ENCODE data around the gene MACF1. TPM values are rescaled to one million over a fixed set of nuclear protein-coding genes. Genes with fewer than 3 reads are reported as not detected.

The MACF1 gene
- total RNA-seq, 1 experiment from 2014 or later = 103 TPM

GRCh38 chr1:39266792-39267191, 62.3 kb downstream of the MACF1 start:
- Histone ChIP-seq H3K27ac (ENCODE audit: low read length) (no peak overlapping the region), H3K4me2 (ENCODE audit: low read length) (no peak overlapping the region), H3K27me3 (ENCODE audit: low read length) (no peaks in the 10 kb centered on the region), H3K9ac (ENCODE audit: low read length) (no peak overlapping the region), H3K9me2 (replicated peaks; ENCODE audit: low read length) (no peaks in the 10 kb centered on the region), H3F3A (ENCODE audit: low read length, unreplicated experiment) (no peaks in the 10 kb centered on the region), H4K20me1 (ENCODE audit: low read length) (no peaks in the 10 kb centered on the region), H3K4me3 (ENCODE audit: low read length) (no peak overlapping the region), H3K79me2 (ENCODE audit: low read length) (no peaks in the 10 kb centered on the region), H3K9me3 (ENCODE audit: low read length) (no peaks in the 10 kb centered on the region), H3K36me3 (ENCODE audit: low read depth, low read length) (no peaks in the 10 kb centered on the region), H2AFZ (ENCODE audit: low read length) (no peak overlapping the region), H3K4me1 (ENCODE audit: insufficient read depth, low read length) (no peaks in the 10 kb centered on the region)
- ChIA-PET CTCF (interaction anchor here (0.6 kb wide), 1 partner anchor 120 kb away, joined by 3 read pairs; no protein-coding TSS in a partner anchor), POLR2A (ENCODE audit: unreplicated experiment) (no interaction called here)
- no TSS peak for BruUV-seq (replicated peaks)
- TF ChIP-seq EZH2 (IDR thresholded peaks at IDR 0.05; ENCODE audit: low read length, unreplicated experiment) = no peak
- TF ChIP-seq CTCF (conservative IDR thresholded peaks at IDR 0.05; ENCODE audit: low read depth, low read length) = no peak
- TF ChIP-seq EZH2phosphoT487 (IDR thresholded peaks at IDR 0.05; ENCODE audit: borderline replicate concordance, low read length) = no peak
- no peak for DNase-seq
- intact Hi-C loops (cut with micrococcal nuclease) = loop anchor here (5.0 to 10.0 kb wide), 2 partner anchors 131 to 268 kb away; no protein-coding TSS in a partner anchor
- ATAC-seq = no peak

GRCh38 chr1:39268112-39268581, 63.7 kb downstream of the MACF1 start:
- Histone ChIP-seq H3K27ac (ENCODE audit: low read length) (no peak overlapping the region), H3K36me3 (ENCODE audit: low read depth, low read length) (no peaks in the 10 kb centered on the region), H3K9me2 (replicated peaks; ENCODE audit: low read length) (no peaks in the 10 kb centered on the region), H3F3A (ENCODE audit: low read length, unreplicated experiment) (no peaks in the 10 kb centered on the region), H3K4me1 (ENCODE audit: insufficient read depth, low read length) (no peaks in the 10 kb centered on the region), H3K4me3 (ENCODE audit: low read length) (no peak overlapping the region), H4K20me1 (ENCODE audit: low read length) (no peaks in the 10 kb centered on the region), H3K79me2 (ENCODE audit: low read length) (no peaks in the 10 kb centered on the region), H3K9me3 (ENCODE audit: low read length) (no peaks in the 10 kb centered on the region), H3K4me2 (ENCODE audit: low read length) (0 out of 2 replicates have a peak overlapping the region, but pooled peaks have one; percentile 6), H2AFZ (ENCODE audit: low read length) (no peak overlapping the region), H3K9ac (ENCODE audit: low read length) (no peak overlapping the region), H3K27me3 (ENCODE audit: low read length) (no peaks in the 10 kb centered on the region)
- DNase-seq (no peak), ATAC-seq (no peak)
- ChIA-PET CTCF (interaction anchor here (0.8 kb wide), 1 partner anchor 119 kb away, joined by 3 read pairs; no protein-coding TSS in a partner anchor), POLR2A (ENCODE audit: unreplicated experiment) (no interaction called here)
- BruUV-seq (replicated peaks) = no TSS peak
- intact Hi-C loops (cut with micrococcal nuclease) = loop anchor here (5.0 to 10.0 kb wide), 2 partner anchors 129 to 267 kb away; no protein-coding TSS in a partner anchor
- TF ChIP-seq EZH2 (IDR thresholded peaks at IDR 0.05; ENCODE audit: low read length, unreplicated experiment) (no peak), CTCF (conservative IDR thresholded peaks at IDR 0.05; ENCODE audit: low read depth, low read length) (no peak), EZH2phosphoT487 (IDR thresholded peaks at IDR 0.05; ENCODE audit: borderline replicate concordance, low read length) (no peak)

GRCh38 chr1:39268906-39269305, 64.4 kb downstream of the MACF1 start:
- no peak for TF ChIP-seq EZH2phosphoT487 (IDR thresholded peaks at IDR 0.05; ENCODE audit: borderline replicate concordance, low read length)
- no peak for TF ChIP-seq EZH2 (IDR thresholded peaks at IDR 0.05; ENCODE audit: low read length, unreplicated experiment)
- TF ChIP-seq CTCF (conservative IDR thresholded peaks at IDR 0.05; ENCODE audit: low read depth, low read length) = no peak
- H3K4me1 ChIP-seq (ENCODE audit: insufficient read depth, low read length) = no peaks in the 10 kb centered on the region
- BruUV-seq (replicated peaks) = no TSS peak
- ChIA-PET POLR2A (ENCODE audit: unreplicated experiment) (no interaction called here), CTCF (no interaction called here)
- no peaks in the 10 kb centered on the region for H3K36me3 ChIP-seq (ENCODE audit: low read depth, low read length)
- DNase-seq = no peak
- H3K27me3 ChIP-seq (ENCODE audit: low read length) = no peaks in the 10 kb centered on the region
- no peaks in the 10 kb centered on the region for H3K79me2 ChIP-seq (ENCODE audit: low read length)
- no peaks in the 10 kb centered on the region for H4K20me1 ChIP-seq (ENCODE audit: low read length)
- no peak overlapping the region for H3K9ac ChIP-seq (ENCODE audit: low read length)
- H2AFZ ChIP-seq (ENCODE audit: low read length) = no peak overlapping the region
- no peak for ATAC-seq
- H3F3A ChIP-seq (ENCODE audit: low read length, unreplicated experiment) = no peaks in the 10 kb centered on the region
- no peak overlapping the region for H3K27ac ChIP-seq (ENCODE audit: low read length)
- no peak overlapping the region for H3K4me3 ChIP-seq (ENCODE audit: low read length)
- intact Hi-C loops (cut with micrococcal nuclease) = loop anchor here (5.0 to 10.0 kb wide), 2 partner anchors 128 to 266 kb away; no protein-coding TSS in a partner anchor
- no peaks in the 10 kb centered on the region for H3K9me2 ChIP-seq (replicated peaks; ENCODE audit: low read length)
- H3K4me2 ChIP-seq (ENCODE audit: low read length) = no peak overlapping the region
- H3K9me3 ChIP-seq (ENCODE audit: low read length) = no peaks in the 10 kb centered on the region

All from PC-3 (cell line).